ENCODE results near the gene MRPL57.
"Not testable (repeated sequence)": the region's sequence is repeated elsewhere in the genome, so short reads cannot be mapped to it uniquely, and the experiment has no call there.

Gene MRPL57

DNA sequence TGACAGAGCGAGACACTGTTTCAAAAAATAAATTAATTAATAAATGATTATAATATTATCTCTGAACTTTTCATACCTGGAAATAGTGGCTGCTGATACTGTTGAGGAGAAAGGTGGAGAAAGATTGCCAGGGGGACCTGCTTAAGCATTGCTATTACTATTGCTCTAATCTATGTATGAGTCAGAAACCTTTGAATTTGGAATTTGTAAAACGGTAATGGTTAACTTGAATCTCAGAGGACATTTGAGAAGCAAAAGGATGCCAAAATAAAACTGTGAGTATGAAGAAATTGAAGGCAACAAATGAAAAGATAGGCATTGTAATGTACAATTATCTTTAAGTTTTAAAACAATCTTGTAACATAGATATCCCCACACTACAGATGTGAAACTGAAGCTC lies 5.2 kb downstream of the MRPL57 start:
- 32 to 39% methylated on average over 1 of the region's 2 CpGs for WGBS, 2 experiments

DNA sequence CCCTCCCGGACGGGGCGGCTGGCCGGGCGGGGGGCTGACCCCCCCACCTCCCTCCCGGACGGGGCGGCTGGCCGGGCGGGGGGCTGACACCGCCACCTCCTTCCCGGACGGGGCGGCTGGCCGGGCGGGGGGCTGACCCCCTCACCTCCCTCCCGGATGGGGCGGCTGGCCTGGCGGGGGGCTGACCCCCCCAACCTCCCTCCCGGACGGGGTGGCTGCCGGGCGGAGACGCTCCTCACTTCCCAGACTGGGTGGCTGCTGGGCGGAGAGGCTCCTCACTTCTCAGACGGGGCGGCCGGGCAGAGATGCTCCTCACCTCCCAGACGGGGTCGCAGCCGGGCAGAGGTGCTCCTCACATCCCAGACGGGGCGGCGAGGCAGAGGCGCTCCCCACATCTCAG lies 10.0 kb downstream of the MRPL57 start:
- not testable (repeated sequence) for H3K9me3 ChIP-seq (ENCODE audit: control insufficient read depth, low read length)

More for the DNA sequence above, 5.2 kb downstream of the MRPL57 start:
- Histone ChIP-seq H3K4me3 (ENCODE audit: insufficient read depth, low read depth, low read length) (no peak overlapping the region), H3K9me3 (ENCODE audit: control insufficient read depth, low read length) (no peaks in the 10 kb centered on the region), H3K4me1 (ENCODE audit: control insufficient read depth, insufficient read depth, low read length) (no peaks in the 10 kb centered on the region), H3K36me3 (ENCODE audit: control insufficient read depth, insufficient read depth, low read length) (no peaks in the 10 kb centered on the region), H3K27me3 (ENCODE audit: control insufficient read depth, insufficient read depth, low read length, poor library complexity, severe bottlenecking) (no peaks in the 10 kb centered on the region), H3K27ac (ENCODE audit: insufficient read depth, low read depth, low read length, poor library complexity, severe bottlenecking) (no peak overlapping the region)

DNA sequence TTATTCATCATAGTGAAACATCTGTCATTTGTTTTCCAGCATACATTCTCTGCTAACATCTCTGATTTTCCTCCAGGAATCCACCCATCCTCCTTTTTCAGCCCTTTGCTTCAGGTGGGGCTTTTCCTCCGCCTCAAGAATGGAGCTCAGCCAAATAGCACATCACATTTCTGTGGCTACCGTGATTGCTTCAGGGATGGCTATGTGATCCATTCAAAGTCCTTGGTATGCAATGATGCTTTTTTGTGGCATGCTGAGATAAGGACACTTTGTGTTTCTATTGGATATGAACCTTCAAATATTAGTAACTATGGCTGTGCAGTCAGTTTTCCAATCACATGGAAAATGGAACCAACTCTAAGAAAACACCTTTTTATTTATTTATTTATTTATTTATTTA lies 18.3 kb downstream of the MRPL57 start:
- not testable (repeated sequence) for H3K27ac ChIP-seq (ENCODE audit: insufficient read depth, low read depth, low read length, poor library complexity, severe bottlenecking); H3K27me3 ChIP-seq (ENCODE audit: control insufficient read depth, insufficient read depth, low read length, poor library complexity, severe bottlenecking); H3K9me3 ChIP-seq (ENCODE audit: control insufficient read depth, low read length); H3K4me3 ChIP-seq (ENCODE audit: insufficient read depth, low read depth, low read length); H3K4me1 ChIP-seq (ENCODE audit: control insufficient read depth, insufficient read depth, low read length); H3K36me3 ChIP-seq (ENCODE audit: control insufficient read depth, insufficient read depth, low read length)
- WGBS, 2 experiments, result 87 to 91% methylated on average over 2 of the region's 2 CpGs

More for the DNA sequence above, 10.0 kb downstream of the MRPL57 start:
- H3K4me3 ChIP-seq (ENCODE audit: insufficient read depth, low read depth, low read length); H3K4me1 ChIP-seq (ENCODE audit: control insufficient read depth, insufficient read depth, low read length); H3K36me3 ChIP-seq (ENCODE audit: control insufficient read depth, insufficient read depth, low read length); H3K27me3 ChIP-seq (ENCODE audit: control insufficient read depth, insufficient read depth, low read length, poor library complexity, severe bottlenecking); H3K27ac ChIP-seq (ENCODE audit: insufficient read depth, low read depth, low read length, poor library complexity, severe bottlenecking): not testable (repeated sequence)
- 93 to 94% methylated on average over 23 to 29 of the region's 35 CpGs for WGBS, 2 experiments

DNA sequence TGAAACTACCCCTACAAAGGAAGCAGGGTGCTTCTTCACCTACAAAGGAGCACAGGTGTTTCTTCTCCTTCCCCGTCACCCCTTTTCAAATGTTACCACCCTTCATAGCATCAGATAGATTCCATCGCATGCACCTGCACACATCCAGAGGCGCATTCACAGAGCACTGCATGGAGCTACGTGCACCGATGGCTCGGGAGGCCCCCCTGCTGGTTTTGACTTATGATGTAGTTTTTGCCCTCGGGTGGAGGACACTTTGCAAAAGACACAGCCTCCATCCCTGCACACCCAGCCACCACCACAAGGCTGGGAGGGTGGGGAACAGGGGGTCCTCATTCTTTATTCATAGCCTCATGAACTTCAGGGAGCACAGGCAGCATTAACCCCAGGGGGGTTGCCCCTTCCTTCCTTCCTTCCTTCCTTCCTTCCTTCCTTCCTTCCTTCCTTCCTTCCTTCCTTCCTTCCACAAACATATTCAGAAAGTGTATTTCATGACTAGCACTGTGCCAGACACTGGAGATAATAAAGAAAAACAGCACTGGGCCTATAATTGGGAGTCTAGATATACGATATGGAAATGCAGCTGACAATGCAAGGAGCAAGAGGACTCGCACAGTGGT lies 21.3 kb downstream of the MRPL57 start:
- not testable (repeated sequence) for H3K27ac ChIP-seq (ENCODE audit: insufficient read depth, low read depth, low read length, poor library complexity, severe bottlenecking); H3K36me3 ChIP-seq (ENCODE audit: control insufficient read depth, insufficient read depth, low read length); H3K4me3 ChIP-seq (ENCODE audit: insufficient read depth, low read depth, low read length); H3K4me1 ChIP-seq (ENCODE audit: control insufficient read depth, insufficient read depth, low read length); H3K27me3 ChIP-seq (ENCODE audit: control insufficient read depth, insufficient read depth, low read length, poor library complexity, severe bottlenecking); H3K9me3 ChIP-seq (ENCODE audit: control insufficient read depth, low read length)
- WGBS, 2 experiments, result 93 to 97% methylated on average over 7 to 9 of the region's 9 CpGs

DNA sequence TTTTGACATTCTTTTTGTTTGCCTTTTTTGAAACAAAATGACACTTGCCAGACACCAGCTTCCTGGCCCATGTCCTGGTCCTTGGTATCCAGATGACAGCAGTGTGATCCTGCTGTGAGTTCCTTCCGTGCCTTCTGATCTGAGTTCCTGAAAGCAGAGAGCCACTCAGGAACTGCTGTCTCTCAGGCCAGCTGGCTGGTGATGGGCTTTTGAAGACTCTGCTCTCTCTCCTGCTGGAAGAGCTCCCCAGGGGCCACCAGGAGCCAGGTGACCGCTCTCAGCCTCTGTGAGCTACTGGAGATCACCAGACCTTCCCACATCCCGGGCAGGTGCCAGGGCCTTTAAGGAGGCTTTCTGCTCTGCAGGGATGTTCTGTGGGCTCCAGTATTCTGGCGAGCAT lies 21.9 kb downstream of the MRPL57 start:
- not testable (repeated sequence) for H3K27ac ChIP-seq (ENCODE audit: insufficient read depth, low read depth, low read length, poor library complexity, severe bottlenecking); H3K27me3 ChIP-seq (ENCODE audit: control insufficient read depth, insufficient read depth, low read length, poor library complexity, severe bottlenecking); H3K4me1 ChIP-seq (ENCODE audit: control insufficient read depth, insufficient read depth, low read length); H3K4me3 ChIP-seq (ENCODE audit: insufficient read depth, low read depth, low read length); H3K36me3 ChIP-seq (ENCODE audit: control insufficient read depth, insufficient read depth, low read length); H3K9me3 ChIP-seq (ENCODE audit: control insufficient read depth, low read length)
- 79 to 81% methylated on average over 3 of the region's 4 CpGs for WGBS, 2 experiments

DNA sequence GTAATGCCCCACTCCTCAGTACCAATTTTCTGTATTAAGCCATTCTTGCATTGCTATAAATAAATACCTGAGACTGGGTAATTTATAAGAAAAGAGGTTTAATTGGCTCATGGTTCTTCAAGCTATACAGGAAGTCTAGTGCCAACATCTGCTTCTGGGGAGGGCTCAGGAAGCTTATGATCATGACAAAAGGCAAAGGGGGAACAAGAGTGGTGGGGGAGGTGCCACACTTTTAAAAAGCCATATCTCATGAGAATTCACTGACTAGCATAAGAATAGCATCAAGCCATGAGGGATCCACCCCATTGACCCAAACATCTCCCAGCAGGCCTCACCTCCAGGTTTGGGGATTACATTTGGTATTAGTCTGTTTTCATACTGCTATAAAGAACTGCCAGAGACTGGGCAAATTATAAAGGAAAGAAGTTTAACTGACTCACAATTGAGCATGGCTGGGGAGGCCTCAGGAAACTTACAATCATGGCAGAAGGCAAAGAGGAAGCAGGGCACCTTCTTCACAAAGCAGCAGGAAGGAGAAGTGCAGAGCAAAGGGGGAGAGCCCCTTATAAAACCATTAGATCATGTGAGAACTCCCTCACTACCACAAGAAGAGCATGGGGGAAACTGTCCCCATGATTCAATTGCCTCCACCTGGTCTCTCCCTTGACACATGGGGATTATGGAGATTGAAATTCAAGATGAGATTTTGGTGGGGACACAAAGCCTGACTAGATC lies 25.2 kb downstream of the MRPL57 start:
- H3K4me3 ChIP-seq (ENCODE audit: insufficient read depth, low read depth, low read length); H3K9me3 ChIP-seq (ENCODE audit: control insufficient read depth, low read length); H3K4me1 ChIP-seq (ENCODE audit: control insufficient read depth, insufficient read depth, low read length); H3K36me3 ChIP-seq (ENCODE audit: control insufficient read depth, insufficient read depth, low read length); H3K27ac ChIP-seq (ENCODE audit: insufficient read depth, low read depth, low read length, poor library complexity, severe bottlenecking); H3K27me3 ChIP-seq (ENCODE audit: control insufficient read depth, insufficient read depth, low read length, poor library complexity, severe bottlenecking): not testable (repeated sequence)

DNA sequence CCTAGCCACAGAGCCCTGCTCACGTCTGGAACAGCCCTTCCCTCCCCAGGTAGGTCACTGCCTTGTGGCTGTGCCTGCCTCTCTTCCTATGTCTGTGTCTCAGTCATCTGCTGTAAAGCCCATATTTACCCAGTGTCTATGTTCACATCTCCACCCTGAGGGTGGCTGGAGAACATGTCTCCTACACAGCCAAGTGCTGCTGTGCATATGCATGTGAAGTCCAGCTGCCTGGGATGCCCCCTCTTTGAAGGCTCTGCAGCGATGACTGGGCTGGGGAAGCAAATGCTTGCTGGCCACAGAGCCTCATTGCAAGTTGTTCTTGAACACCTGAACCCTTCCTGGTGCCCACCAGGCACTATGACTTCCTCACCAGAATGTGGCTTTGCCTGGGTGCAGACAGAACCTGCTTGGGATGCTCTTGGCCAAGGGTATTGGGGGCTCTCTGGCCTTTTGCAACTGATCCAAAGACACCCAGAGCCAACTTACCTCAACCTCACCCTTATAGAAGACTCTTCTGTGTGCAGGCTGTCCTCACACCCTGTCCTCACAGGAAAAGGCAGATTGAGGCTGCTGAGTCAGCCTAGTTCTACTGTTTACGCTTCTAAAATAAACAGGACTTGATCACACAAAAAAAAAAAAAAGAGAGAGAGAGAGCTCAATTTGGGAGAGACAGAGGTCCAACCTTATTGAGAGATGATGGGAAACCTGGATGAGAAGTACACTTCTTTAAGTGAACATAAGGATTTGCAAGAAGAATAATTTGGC lies 26.5 kb downstream of the MRPL57 start:
- WGBS, 2 experiments, result 86 to 95% methylated on average over 3 of the region's 3 CpGs
- Histone ChIP-seq H3K36me3 (ENCODE audit: control insufficient read depth, insufficient read depth, low read length) (no peaks in the 10 kb centered on the region), H3K4me1 (ENCODE audit: control insufficient read depth, insufficient read depth, low read length) (no peaks in the 10 kb centered on the region), H3K4me3 (ENCODE audit: insufficient read depth, low read depth, low read length) (no peak overlapping the region), H3K27ac (ENCODE audit: insufficient read depth, low read depth, low read length, poor library complexity, severe bottlenecking) (no peak overlapping the region), H3K27me3 (ENCODE audit: control insufficient read depth, insufficient read depth, low read length, poor library complexity, severe bottlenecking) (no peaks in the 10 kb centered on the region), H3K9me3 (ENCODE audit: control insufficient read depth, low read length) (no peaks in the 10 kb centered on the region)

DNA sequence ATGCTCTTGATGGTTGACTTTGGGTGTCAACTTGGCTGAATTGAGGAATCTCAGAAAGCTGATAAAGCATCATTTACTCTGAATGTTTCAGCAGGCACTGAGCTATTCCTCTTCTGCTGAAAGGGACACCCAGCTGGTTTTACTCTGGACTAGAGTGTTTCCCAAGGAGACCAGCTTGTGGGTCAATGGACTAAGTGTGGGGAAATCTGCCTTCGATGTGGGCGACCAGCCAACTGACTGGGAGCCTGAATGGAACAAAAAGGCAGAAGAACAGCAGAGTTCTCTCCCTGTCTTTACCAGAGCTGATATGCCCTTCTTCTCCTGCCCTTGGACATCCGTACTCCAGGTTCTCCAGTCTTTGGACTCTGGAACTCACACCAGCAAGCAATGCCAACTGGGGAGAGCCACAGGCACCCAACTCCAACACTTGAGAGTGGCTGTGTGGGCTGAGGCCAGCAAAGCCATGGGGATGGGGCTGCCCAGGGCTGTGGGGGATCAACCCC lies 32.2 kb downstream of the MRPL57 start:
- H3K9me3 ChIP-seq (ENCODE audit: control insufficient read depth, low read length), result no peaks in the 10 kb centered on the region
- no peaks in the 10 kb centered on the region for H3K4me1 ChIP-seq (ENCODE audit: control insufficient read depth, insufficient read depth, low read length)
- no peak overlapping the region for H3K27ac ChIP-seq (ENCODE audit: insufficient read depth, low read depth, low read length, poor library complexity, severe bottlenecking)
- no peak overlapping the region for H3K4me3 ChIP-seq (ENCODE audit: insufficient read depth, low read depth, low read length)
- 91 to 93% methylated on average over 3 of the region's 3 CpGs for WGBS, 2 experiments
- no peaks in the 10 kb centered on the region for H3K27me3 ChIP-seq (ENCODE audit: control insufficient read depth, insufficient read depth, low read length, poor library complexity, severe bottlenecking)
- H3K36me3 ChIP-seq (ENCODE audit: control insufficient read depth, insufficient read depth, low read length), result no peaks in the 10 kb centered on the region

DNA sequence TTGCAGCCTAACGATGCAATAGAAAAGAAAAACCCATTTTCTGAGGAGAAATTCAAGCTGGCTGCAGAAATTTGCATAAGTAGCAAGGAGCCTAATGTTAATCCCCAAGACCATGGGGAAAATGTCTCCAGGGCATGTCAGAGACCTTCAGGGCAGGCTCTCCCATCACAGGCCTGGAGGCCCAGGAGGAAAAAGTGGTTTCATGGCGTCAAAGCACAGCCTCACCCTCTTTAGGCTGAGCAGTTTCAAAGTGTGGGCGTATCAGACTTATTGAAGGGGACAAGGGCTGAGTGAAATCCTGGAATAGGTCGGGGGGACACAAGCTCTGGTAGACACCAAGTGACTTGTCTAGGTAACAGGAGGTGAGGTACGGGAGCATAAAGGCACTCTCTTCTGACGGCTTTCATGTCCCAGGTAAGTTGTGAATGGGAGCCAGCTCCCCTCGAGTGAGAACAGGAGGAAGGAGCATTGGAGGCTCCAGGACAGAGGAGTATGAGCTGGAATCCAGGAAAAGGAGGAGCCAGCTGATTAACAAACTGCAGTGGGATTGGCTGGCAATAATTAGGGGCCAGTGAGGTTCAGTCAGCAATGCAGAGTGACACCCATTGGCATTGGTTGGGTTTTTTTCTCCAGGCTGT lies 35.8 kb downstream of the MRPL57 start:
- 90% methylated on average over 7 of the region's 7 CpGs for WGBS, 2 experiments

DNA sequence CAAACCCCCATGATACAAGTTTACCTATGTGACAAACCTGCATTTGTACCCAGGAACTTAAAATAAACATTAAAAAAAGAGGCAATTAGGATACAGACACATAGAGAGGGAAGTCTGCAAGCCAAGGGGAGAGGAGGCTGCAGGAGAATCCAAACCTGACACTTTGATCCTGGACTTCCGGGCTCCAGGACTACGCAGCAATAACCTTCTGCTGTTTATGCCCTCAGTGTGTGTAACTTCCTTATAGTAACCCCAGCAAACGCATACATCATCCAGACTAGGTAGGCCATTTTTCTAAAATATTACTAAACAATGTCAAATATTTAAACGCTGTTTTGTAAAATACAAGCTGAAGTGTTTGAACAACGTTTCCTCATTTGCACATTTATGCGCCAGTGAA lies 39.0 kb downstream of the MRPL57 start:
- H3K27me3 ChIP-seq (ENCODE audit: control insufficient read depth, insufficient read depth, low read length, poor library complexity, severe bottlenecking); H3K9me3 ChIP-seq (ENCODE audit: control insufficient read depth, low read length); H3K27ac ChIP-seq (ENCODE audit: insufficient read depth, low read depth, low read length, poor library complexity, severe bottlenecking); H3K4me1 ChIP-seq (ENCODE audit: control insufficient read depth, insufficient read depth, low read length); H3K36me3 ChIP-seq (ENCODE audit: control insufficient read depth, insufficient read depth, low read length); H3K4me3 ChIP-seq (ENCODE audit: insufficient read depth, low read depth, low read length): not testable (repeated sequence)
- WGBS, 2 experiments, result 87 to 98% methylated on average over 5 of the region's 6 CpGs

More for the DNA sequence above, 35.8 kb downstream of the MRPL57 start:
- Histone ChIP-seq H3K4me3 (ENCODE audit: insufficient read depth, low read depth, low read length) (no peak overlapping the region), H3K27ac (ENCODE audit: insufficient read depth, low read depth, low read length, poor library complexity, severe bottlenecking) (no peak overlapping the region), H3K9me3 (ENCODE audit: control insufficient read depth, low read length) (no peaks in the 10 kb centered on the region), H3K36me3 (ENCODE audit: control insufficient read depth, insufficient read depth, low read length) (no peaks in the 10 kb centered on the region), H3K27me3 (ENCODE audit: control insufficient read depth, insufficient read depth, low read length, poor library complexity, severe bottlenecking) (no peaks in the 10 kb centered on the region), H3K4me1 (ENCODE audit: control insufficient read depth, insufficient read depth, low read length) (no peaks in the 10 kb centered on the region)
